GM19468 (cell line): ENCODE data around the gene ANKDD1A.

Experiments
- ATAC-seq: cut with Tn5 transposase; IDR thresholded peaks from one replicate; pipeline ENCODE4 v1.9.1; 2021; ENCODE audit warnings: mild to moderate bottlenecking, moderate library complexity, moderate number of reproducible peaks; ENCODE audit not compliant: unreplicated experiment; ENCODE audit errors: extremely low read depth

Gene ANKDD1A

GRCh38 chr15:65006876-65007275, 95.2 kb downstream of the ANKDD1A start:
- no peak for ATAC-seq
